Hepatocyte (in vitro differentiated cells): Measurements from ENCODE around the gene ASPSCR1. TPM values are rescaled to one million over a fixed set of nuclear protein-coding genes. Genes with fewer than 3 reads are reported as not detected.

Experiments used
- DNase-seq: peaks from one replicate; pipeline ENCODE4 v3.0.0-alpha.2; 2016; ENCODE audit warnings: low spot score
- H2AFZ ChIP-seq: fragments of 200-600 bp; sonication (generic); 2 replicates; pipeline ENCODE4 v1.6.0; 2016; ENCODE audit warnings: antibody characterized with exemption, mild to moderate bottlenecking
- H3K27ac ChIP-seq: fragments of 200-600 bp; sonication (generic); 2 replicates; pipeline ENCODE4 v1.5.1; 2016; ENCODE audit warnings: mild to moderate bottlenecking
- H3K27me3 ChIP-seq: fragments of 200-600 bp; sonication (generic); 2 replicates; pipeline ENCODE4 v1.6.1; 2016
- H3K36me3 ChIP-seq: fragments of 200-600 bp; sonication (generic); replicated peaks from 2 replicates; pipeline ENCODE4 v1.5.1; 2016; ENCODE audit warnings: low read depth; ENCODE audit not compliant: insufficient read depth
- H3K4me1 ChIP-seq: fragments of 200-600 bp; sonication (generic); 2 replicates; pipeline ENCODE4 v1.5.1; 2016; ENCODE audit warnings: mild to moderate bottlenecking, moderate library complexity; ENCODE audit not compliant: insufficient read depth
- H3K4me2 ChIP-seq: fragments of 200-600 bp; sonication (generic); 2 replicates; pipeline ENCODE4 v1.6.0; 2016
- H3K4me3 ChIP-seq: fragments of 200-600 bp; sonication (generic); 2 replicates; pipeline ENCODE4 v1.5.1; 2016; ENCODE audit warnings: mild to moderate bottlenecking
- H3K79me2 ChIP-seq: fragments of 200-600 bp; sonication (generic); 2 replicates; pipeline ENCODE4 v1.6.0; 2017; ENCODE audit warnings: mild to moderate bottlenecking
- H3K9me2 ChIP-seq: fragments of 200-600 bp; sonication (generic); replicated peaks from 2 replicates; pipeline ENCODE4 v1.6.0; 2017; ENCODE audit warnings: mild to moderate bottlenecking; ENCODE audit not compliant: insufficient read depth
- H3K9me3 ChIP-seq: fragments of 200-600 bp; sonication (generic); 2 replicates; pipeline ENCODE4 v1.5.1; 2016; ENCODE audit warnings: low read depth, mild to moderate bottlenecking
- H4K20me1 ChIP-seq: fragments of 200-600 bp; sonication (generic); 2 replicates; pipeline ENCODE4 v1.6.0; 2016; ENCODE audit warnings: mild to moderate bottlenecking; ENCODE audit not compliant: insufficient read depth, poor library complexity, severe bottlenecking
- EZH2 ChIP-seq: fragments of 200-600 bp; sonication (generic); IDR thresholded peaks from 2 replicates; pipeline ENCODE4 v1.6.1; 2016; ENCODE audit warnings: antibody characterized with exemption, mild to moderate bottlenecking, borderline replicate concordance
- EZH2phosphoT487 ChIP-seq: fragments of 200-600 bp; sonication (generic); IDR thresholded peaks from one replicate; pipeline ENCODE4 v1.6.1; 2018; ENCODE audit warnings: antibody characterized with exemption, mild to moderate bottlenecking, low read depth, moderate library complexity; ENCODE audit not compliant: unreplicated experiment, severe bottlenecking
- WGBS: methylation state at CpG from one replicate; pipeline ENCODE4 v1.1.6; 2016; ENCODE audit warnings: low lambda C conversion rate; ENCODE audit errors: missing lambda C conversion rate; 5-methylcytosine and 5-hydroxymethylcytosine counted together
- polyA plus RNA-seq: library from polyadenylated mRNA; unstranded; fragments of >200 nt; fragmentation: Nextera tagmentation; extraction: Ambion mirVana; gene quantifications from 2 replicates; pipeline ENCODE4 v1.2.1, GENCODE V29; 2016
- total RNA-seq: library from RNA; depleted of rRNA; stranded (reverse); fragments of >200 nt; gene quantifications from 2 replicates; pipeline ENCODE4 v1.2.3, GENCODE V29; 2014
- TF ChIP-seq, protein P1 (sequence below): fragments of 200-600 bp; sonication (generic); IDR thresholded peaks from 2 replicates; pipeline ENCODE4 v1.5.1; 2016; ENCODE audit warnings: antibody characterized with exemption, mild to moderate bottlenecking; ENCODE audit not compliant: poor library complexity

ASPSCR1 gene
- total and polyA plus RNA-seq, 2 experiments from 2014 or later = 28.4 to 45.9 TPM

DNA sequence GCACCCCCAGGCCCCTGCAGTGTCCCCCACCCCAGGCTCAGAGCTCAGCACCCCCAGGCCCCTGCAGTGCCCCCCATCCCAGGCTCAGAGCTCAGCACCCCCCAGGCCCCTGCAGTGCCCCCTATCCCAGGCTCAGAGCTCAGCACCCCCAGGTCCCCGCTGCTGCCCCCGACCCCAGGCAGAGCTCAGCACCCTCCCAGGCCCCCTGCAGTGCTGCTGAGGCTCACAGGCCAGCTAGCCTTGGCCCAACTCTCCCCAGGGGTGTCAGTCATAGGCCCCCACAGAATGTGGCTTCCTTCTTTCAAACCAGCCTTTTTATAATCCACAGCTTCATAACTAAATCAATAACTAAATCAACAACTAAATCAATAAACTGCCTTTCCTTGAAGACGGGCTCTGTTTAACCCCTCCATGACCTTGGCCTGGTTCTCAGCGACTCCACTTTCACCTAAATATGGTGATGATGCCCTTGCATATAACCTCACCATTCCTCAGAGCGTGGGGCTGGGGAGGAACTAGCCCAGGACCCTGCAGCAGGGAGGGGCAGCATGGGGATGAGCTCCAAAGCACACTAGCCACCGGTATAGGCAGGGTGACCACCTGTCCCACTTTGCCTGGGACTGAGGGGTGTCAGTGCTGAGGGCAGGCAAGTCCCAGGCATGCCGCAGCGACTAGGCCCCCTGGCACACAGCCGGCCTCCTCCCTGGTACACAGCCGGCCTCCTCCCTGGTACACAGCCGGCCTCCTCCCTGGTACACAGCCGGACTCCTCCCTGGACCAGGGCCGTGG, 21.5 kb upstream of the ASPSCR1 start:
- TF ChIP-seq EZH2 = no peak
- TF ChIP-seq EZH2phosphoT487 = no peak
- TF ChIP-seq, protein P1, sequence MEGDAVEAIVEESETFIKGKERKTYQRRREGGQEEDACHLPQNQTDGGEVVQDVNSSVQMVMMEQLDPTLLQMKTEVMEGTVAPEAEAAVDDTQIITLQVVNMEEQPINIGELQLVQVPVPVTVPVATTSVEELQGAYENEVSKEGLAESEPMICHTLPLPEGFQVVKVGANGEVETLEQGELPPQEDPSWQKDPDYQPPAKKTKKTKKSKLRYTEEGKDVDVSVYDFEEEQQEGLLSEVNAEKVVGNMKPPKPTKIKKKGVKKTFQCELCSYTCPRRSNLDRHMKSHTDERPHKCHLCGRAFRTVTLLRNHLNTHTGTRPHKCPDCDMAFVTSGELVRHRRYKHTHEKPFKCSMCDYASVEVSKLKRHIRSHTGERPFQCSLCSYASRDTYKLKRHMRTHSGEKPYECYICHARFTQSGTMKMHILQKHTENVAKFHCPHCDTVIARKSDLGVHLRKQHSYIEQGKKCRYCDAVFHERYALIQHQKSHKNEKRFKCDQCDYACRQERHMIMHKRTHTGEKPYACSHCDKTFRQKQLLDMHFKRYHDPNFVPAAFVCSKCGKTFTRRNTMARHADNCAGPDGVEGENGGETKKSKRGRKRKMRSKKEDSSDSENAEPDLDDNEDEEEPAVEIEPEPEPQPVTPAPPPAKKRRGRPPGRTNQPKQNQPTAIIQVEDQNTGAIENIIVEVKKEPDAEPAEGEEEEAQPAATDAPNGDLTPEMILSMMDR = no peak

DNA sequence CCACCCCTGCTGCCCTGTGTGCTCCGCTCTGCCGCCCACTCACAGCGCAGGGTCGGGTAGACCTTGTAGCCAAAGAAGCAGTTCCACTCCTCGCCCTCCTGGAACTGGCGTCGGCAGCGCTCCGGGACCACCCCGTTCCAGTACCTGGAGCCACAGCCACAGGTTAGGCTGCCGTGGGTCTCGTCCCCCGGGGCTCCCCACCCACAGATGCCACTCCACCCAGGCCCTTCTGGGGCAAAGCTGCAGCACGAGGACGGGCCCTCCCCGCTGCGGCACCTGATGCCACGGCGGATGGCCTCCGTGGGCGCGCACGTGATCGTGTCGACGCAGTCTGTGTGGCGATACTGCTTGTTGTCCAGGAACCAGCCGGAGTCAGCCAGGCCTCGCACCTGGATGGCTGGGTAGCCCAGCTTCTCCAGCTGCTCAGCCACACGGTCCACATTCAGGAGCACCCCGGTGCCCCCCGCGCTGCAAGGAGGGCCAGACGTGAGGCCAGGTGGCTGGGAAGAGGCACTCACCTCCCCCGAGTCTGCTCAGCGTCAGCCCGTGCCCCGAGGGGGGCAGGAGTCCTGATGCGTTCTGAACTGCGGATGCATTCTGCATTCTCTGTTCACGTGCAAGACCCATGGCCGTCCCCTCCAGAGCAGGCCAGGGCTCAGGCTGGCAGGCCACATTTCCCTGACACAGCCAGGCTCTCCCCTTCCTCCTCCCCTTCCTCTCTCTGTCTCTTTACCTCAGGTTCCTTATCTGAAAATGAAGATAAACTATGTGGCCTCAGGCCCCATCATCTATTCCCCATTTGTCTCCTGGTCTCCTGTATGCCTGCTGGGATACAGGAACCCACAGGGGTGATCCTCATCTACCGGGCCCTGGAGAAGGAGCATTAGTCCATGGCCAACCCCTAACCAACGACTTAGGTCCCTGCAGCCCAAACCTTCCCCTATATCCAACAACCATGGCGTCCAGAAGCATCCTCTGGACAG, 20.5 kb upstream of the ASPSCR1 start:
- no peak for DNase-seq
- Histone ChIP-seq H3K4me2 (no peak overlapping the region), H3K4me3 (no peak overlapping the region), H3K9me3 (no peaks in the 10 kb centered on the region), H3K36me3 (no peaks in the 10 kb centered on the region), H3K4me1 (peaks cover 12% of the 10 kb centered on the region), H4K20me1 (no peaks in the 10 kb centered on the region), H3K79me2 (no peaks in the 10 kb centered on the region), H3K9me2 (no peaks in the 10 kb centered on the region), H3K27me3 (peaks cover 34% of the 10 kb centered on the region), H3K27ac (no peak overlapping the region), H2AFZ (no peak overlapping the region)
- no peak for TF ChIP-seq EZH2phosphoT487
- no peak for TF ChIP-seq EZH2
- TF ChIP-seq, protein P1 = no peak
- WGBS = 86% methylated on average over 42 of the region's 45 CpGs

More for the DNA sequence above, 21.5 kb upstream of the ASPSCR1 start:
- no peaks in the 10 kb centered on the region for H4K20me1 ChIP-seq
- H3K27me3 ChIP-seq = peaks cover 29% of the 10 kb centered on the region
- H3K27ac ChIP-seq = no peak overlapping the region
- no peaks in the 10 kb centered on the region for H3K36me3 ChIP-seq
- no peak overlapping the region for H3K4me3 ChIP-seq
- DNase-seq = no peak
- no peaks in the 10 kb centered on the region for H3K79me2 ChIP-seq
- no peaks in the 10 kb centered on the region for H3K9me2 ChIP-seq
- H3K4me1 ChIP-seq = peaks cover 12% of the 10 kb centered on the region
- no peaks in the 10 kb centered on the region for H3K9me3 ChIP-seq
- no peak overlapping the region for H2AFZ ChIP-seq
- WGBS = 91% methylated on average over 13 of the region's 13 CpGs
- H3K4me2 ChIP-seq = no peak overlapping the region

DNA sequence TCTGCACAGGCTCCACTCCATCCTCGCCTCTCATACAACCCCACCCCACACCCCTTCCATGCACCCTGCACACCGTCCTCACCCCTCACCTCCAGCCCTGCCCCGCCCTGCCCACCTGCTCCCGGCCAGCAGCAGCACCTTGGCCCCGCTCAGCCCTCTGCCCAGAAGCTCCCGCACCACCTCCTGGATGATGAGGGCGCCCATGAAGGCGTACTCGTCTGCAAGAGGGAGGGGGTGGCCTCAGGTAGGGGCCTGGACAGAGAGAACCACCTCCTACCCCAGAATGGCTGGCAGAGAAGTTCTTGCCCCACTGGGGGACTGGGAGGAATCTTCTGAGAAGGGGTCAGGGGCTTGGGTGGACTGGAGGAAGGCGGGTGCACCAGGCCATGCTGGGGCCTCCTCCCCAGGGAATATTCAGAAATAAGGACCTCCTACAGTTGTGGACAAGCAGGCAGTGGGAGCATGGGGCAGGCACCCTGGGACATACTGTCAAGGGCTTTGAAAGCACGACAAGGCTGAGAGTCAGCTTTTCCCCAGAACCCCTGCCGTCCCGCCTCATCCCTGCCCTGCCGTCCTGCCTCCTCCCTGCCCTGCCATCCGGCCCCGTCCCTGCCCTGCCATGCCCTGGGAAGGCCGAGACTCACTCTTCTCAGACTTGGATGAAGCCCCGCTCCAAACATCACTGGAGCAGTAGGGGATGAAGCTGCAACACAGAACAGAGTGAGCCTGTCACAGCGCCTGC, 19.6 kb upstream of the ASPSCR1 start:
- Histone ChIP-seq H3K4me1 (peaks cover 12% of the 10 kb centered on the region), H3K4me3 (no peak overlapping the region), H3K9me3 (no peaks in the 10 kb centered on the region), H3K9me2 (no peaks in the 10 kb centered on the region), H4K20me1 (no peaks in the 10 kb centered on the region), H3K4me2 (no peak overlapping the region), H2AFZ (no peak overlapping the region), H3K27me3 (peaks cover 44% of the 10 kb centered on the region), H3K79me2 (no peaks in the 10 kb centered on the region), H3K27ac (no peak overlapping the region), H3K36me3 (no peaks in the 10 kb centered on the region)
- WGBS = 89% methylated on average over 16 of the region's 19 CpGs
- DNase-seq = no peak
- TF ChIP-seq EZH2phosphoT487 (no peak), EZH2 (no peak)
- TF ChIP-seq, protein P1 = no peak
